Tibial artery (tissue), 4 donors: ENCODE results near the gene PTPN20.
A peak's percentile ranks its signal among the peaks of the same experiment; 100 is the strongest.

ENCODE experiments used
- DNase-seq, 2 donors: peaks; one replicate each; pipeline ENCODE4 v3.0.0-alpha.2; 2019
- H3K27ac ChIP-seq, 2 donors: fragments of 200-600 bp; sonication (generic) in 1 of 2; 1 replicate in 1 of 2; 2 replicates in 1 of 2; pipeline ENCODE4 v1.5.1; 2018 to 2019; ENCODE audit warnings: mild to moderate bottlenecking in 1 of 2
- H3K27me3 ChIP-seq, 2 donors: fragments of 200-600 bp; sonication (generic) in 1 of 2; one replicate each; pipeline versions ENCODE4 v1.5.1 to v1.6.0; 2016 to 2019
- H3K36me3 ChIP-seq, 3 donors: fragments of 200-600 bp; sonication (generic) in 2 of 3; one replicate each; pipeline ENCODE4 v1.5.1; 2016 to 2019; ENCODE audit warnings: mild to moderate bottlenecking in 2 of 3
- H3K4me1 ChIP-seq, 4 donors: fragments of 200-600 bp; sonication (generic) in 2 of 4; 1 replicate in 3 of 4; 2 replicates in 1 of 4; pipeline ENCODE4 v1.5.1; 2016 to 2019
- H3K4me3 ChIP-seq, 2 donors: fragments of 200-600 bp; sonication (generic) in 1 of 2; 1 replicate in 1 of 2; 2 replicates in 1 of 2; pipeline ENCODE4 v1.5.1; 2018 to 2019; ENCODE audit warnings: mild to moderate bottlenecking in 2 of 2
- H3K9me3 ChIP-seq, 3 donors: fragments of 200-600 bp; sonication (generic) in 1 of 3; one replicate each; pipeline ENCODE4 v1.5.1; 2016 to 2019
- intact Hi-C: fragments of 100-400 bp; cut with DNase I; formaldehyde crosslinking; loops from one replicate; pipeline ENCODE4 v1.15.0; 2023; ENCODE audit warnings: low total_unique reads
- TF ChIP-seq, protein P1 (sequence below), 2 experiments: fragments of 200-600 bp in 1 of 2; fragments of 450-650 bp in 1 of 2; IDR thresholded peaks; one replicate each; pipeline ENCODE4 v1.5.1; 2017 to 2019; ENCODE audit warnings: antibody characterized with exemption in 2 of 2, mild to moderate bottlenecking in 1 of 2, moderate library complexity in 1 of 2

PTPN20 gene

DNA sequence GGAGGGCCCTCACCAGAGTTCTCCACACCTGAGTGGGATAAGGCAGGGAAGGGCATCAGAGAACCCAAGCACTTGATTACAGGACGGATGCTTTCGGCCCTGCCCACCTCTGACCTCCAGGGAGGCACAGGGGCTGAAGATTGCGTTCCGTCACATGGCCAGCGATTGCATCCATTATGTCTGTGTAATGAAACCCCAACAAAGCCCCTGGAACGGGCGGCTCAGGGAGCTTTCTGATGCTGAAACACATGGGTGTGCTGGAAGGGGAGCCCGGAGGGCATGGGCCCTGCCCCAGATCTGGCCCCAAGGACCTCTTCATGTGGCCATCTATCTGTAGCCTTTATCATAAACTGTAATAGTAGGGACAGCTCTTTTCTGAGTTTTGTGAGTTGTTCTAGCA, 117.2 kb downstream of the PTPN20 start:
- intact Hi-C loops: no loop called here
- Histone ChIP-seq H3K27ac (no peak overlapping the region), H3K36me3 (no peaks in the 10 kb centered on the region), H3K4me3 (no peak overlapping the region), H3K4me1 (peaks cover 0 to 5% (median 0%) of the 10 kb centered on the region in 4 donors), H3K27me3 (no peaks in the 10 kb centered on the region), H3K9me3 (no peaks in the 10 kb centered on the region)
- DNase-seq: peak in 1 of 2 donors; percentile 38
- TF ChIP-seq, protein P1, sequence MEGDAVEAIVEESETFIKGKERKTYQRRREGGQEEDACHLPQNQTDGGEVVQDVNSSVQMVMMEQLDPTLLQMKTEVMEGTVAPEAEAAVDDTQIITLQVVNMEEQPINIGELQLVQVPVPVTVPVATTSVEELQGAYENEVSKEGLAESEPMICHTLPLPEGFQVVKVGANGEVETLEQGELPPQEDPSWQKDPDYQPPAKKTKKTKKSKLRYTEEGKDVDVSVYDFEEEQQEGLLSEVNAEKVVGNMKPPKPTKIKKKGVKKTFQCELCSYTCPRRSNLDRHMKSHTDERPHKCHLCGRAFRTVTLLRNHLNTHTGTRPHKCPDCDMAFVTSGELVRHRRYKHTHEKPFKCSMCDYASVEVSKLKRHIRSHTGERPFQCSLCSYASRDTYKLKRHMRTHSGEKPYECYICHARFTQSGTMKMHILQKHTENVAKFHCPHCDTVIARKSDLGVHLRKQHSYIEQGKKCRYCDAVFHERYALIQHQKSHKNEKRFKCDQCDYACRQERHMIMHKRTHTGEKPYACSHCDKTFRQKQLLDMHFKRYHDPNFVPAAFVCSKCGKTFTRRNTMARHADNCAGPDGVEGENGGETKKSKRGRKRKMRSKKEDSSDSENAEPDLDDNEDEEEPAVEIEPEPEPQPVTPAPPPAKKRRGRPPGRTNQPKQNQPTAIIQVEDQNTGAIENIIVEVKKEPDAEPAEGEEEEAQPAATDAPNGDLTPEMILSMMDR (IDR thresholded peaks at IDR 0.05): no peak

DNA sequence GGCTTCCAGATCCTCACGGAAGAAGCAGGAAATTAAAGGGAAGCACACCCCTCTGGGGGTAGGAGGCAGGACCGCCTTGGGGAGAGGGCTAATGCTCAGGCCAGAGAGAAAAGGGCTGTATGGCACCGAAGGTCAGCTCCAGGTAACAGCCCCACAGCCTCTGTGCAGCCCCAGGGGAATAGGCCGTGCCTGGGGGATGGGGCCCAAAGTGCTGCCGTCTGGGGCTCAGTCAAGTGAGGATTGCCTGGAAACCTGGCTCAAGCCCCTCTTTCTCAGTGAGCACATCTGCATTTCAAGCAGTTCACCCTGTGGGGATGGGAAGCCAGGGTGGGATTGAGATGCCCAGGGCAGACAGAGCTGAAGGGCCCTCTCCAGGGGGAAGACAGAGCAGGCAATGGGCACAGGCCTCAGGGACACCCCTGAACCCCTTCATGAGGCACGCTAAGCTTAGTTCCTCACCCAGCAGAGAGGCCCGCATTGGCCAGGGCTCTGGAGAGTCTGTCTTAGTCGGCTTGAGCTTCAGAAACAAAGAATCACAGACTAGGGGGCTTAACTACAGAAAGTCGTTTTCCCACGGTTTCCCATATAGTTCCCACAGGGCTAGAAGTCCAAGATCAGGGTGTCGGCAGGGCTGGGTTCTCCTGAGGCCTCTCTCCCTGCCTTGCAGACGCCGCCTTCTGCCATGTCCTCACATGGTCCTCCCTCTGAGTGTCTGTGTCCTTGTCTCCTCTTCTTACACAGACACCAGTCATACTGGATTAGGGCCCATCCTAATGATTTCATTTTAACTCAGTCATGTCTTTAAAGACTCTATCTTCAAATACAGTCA, 118.2 kb downstream of the PTPN20 start:
- H3K27me3 ChIP-seq: no peaks in the 10 kb centered on the region
- peak overlapping the region in 1 of 2 donors; percentile 12 for H3K27ac ChIP-seq
- peak in 1 of 2 donors; percentile 60 for DNase-seq
- no peak overlapping the region for H3K4me3 ChIP-seq
- peaks cover 0 to 5% (median 0%) of the 10 kb centered on the region in 4 donors for H3K4me1 ChIP-seq
- intact Hi-C loops: no loop called here
- no peaks in the 10 kb centered on the region for H3K36me3 ChIP-seq
- TF ChIP-seq, protein P1 (IDR thresholded peaks at IDR 0.05): no peak
- no peaks in the 10 kb centered on the region for H3K9me3 ChIP-seq

DNA sequence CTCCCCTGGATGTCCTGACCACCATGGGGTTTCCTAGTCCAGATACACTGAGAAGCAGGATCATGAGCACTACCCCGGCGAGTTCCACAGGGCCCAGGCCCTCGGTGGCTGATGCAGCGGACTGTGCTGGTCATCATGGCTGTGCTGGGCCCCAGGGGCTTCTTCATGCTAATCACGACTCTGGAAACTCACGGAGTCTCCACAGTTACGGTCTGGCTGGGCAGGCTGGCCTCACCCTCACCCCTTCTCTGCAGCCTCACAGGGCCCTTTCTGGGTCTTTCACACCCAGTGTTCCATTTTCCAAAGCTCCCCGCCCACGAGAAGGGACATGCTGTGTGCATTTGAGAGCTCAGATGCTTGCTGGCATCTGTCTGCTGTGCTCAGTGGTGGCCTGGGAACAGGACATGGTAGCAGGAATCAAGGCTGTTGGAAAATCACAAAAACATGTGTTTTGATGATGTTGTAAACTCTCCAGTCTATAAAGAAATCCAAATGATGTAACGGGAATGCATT, 119.0 kb downstream of the PTPN20 start:
- intact Hi-C loops: no loop called here
- TF ChIP-seq, protein P1 (IDR thresholded peaks at IDR 0.05): no peak

DNA sequence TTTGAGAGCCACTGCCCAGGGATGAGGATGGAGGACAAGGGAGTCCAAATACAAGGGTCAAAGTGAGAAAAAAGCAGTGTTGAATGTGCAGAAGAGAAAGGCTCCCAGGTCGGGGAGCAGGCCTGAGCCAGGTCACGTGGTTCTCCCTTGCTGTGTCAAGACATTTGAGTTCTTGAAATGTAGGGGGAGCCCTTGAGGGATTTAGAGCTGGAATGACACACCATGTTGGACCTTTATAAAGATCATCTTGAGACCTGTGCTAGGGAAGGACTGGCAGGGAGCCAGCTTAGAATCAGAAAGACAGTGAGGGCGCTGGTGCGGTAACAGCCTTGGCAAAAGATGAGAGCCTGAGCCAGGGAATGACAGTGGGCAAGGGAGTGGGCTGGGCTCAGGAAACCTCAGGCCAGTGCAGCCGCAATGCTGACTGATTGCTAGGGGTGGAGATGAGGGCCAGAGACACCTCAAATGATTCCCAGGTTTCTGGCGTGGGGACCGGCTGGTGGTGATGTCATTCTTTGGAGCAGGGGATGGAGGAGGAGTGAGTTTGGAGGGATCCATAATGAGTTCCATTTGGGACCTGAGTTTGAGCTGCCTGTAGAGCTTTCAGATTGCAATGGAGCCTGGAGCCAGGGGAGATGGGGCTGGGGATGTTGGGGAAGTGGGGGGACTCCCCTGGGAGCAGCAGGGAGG, 120.1 kb downstream of the PTPN20 start:
- TF ChIP-seq, protein P1 (IDR thresholded peaks at IDR 0.05): no peak
- Histone ChIP-seq H3K36me3 (no peaks in the 10 kb centered on the region), H3K4me3 (no peak overlapping the region), H3K27me3 (no peaks in the 10 kb centered on the region), H3K9me3 (no peaks in the 10 kb centered on the region), H3K27ac (no peak overlapping the region), H3K4me1 (no peaks in the 10 kb centered on the region)
- intact Hi-C loops: no loop called here
- peak in 1 of 2 donors; percentile 60 for DNase-seq

More for the DNA sequence above, 119.0 kb downstream of the PTPN20 start:
- Histone ChIP-seq H3K4me1 (peaks cover 0 to under 1% (median 0%) of the 10 kb centered on the region in 4 donors), H3K27ac (peak overlapping the region in 1 of 2 donors; percentile 12), H3K27me3 (no peaks in the 10 kb centered on the region), H3K36me3 (no peaks in the 10 kb centered on the region), H3K4me3 (no peak overlapping the region), H3K9me3 (no peaks in the 10 kb centered on the region)
- peak; percentile 64 to 70 for DNase-seq

DNA sequence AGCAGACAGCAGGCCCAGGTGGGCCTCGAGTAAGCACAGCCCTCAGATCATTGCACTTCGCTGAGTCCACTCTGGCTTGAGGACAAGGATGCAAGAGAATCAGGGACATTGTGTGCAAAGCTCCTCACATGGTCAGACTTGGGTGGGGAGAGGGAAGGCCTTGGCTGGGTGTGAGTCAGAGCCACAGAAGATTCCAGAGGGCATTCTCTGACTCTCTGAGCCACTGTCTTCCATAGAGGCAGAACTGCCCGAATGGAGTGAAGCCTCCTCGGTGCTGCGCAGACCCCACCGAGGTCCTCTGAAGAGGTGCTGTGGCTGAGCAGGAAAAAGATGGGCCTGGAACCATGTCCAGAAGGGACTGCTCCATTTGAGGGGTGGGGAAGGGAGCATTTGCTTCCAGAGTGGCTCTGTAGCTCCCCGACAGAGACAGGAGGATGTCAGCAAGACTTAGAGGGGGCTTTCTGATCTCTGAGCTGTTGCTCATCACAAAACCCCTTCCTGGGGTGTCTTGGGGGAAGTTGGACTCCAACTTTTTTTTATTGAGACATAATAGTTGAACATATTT, 120.8 kb downstream of the PTPN20 start:
- H3K9me3 ChIP-seq: no peaks in the 10 kb centered on the region
- H3K4me1 ChIP-seq: no peaks in the 10 kb centered on the region
- TF ChIP-seq, protein P1 (IDR thresholded peaks at IDR 0.05): no peak
- H3K36me3 ChIP-seq: no peaks in the 10 kb centered on the region
- DNase-seq: peak; percentile 75 to 81
- intact Hi-C loops: no loop called here
- no peak overlapping the region for H3K27ac ChIP-seq
- H3K4me3 ChIP-seq: no peak overlapping the region
- H3K27me3 ChIP-seq: no peaks in the 10 kb centered on the region
